Thyroid gland (tissue), 4 donors: ENCODE results near the gene FNDC10.

Experiments used
- CTCF ChIP-seq, 6 experiments: fragments of 200-600 bp in 3 of 6; fragments of 450-650 bp in 3 of 6; sonication (generic) in 3 of 6; IDR thresholded peaks; one replicate each; pipeline ENCODE4 v1.5.1; 2016 to 2019; ENCODE audit warnings: antibody characterized with exemption in 6 of 6, mild to moderate bottlenecking in 2 of 6, inconsistent platforms in 1 of 6, moderate library complexity in 1 of 6
- POLR2A ChIP-seq, 2 donors: fragments of 450-650 bp; IDR thresholded peaks; one replicate each; pipeline ENCODE4 v1.6.1; 2017; ENCODE audit warnings: antibody characterized with exemption in 2 of 2, mild to moderate bottlenecking in 2 of 2, moderate library complexity in 1 of 2

DNA sequence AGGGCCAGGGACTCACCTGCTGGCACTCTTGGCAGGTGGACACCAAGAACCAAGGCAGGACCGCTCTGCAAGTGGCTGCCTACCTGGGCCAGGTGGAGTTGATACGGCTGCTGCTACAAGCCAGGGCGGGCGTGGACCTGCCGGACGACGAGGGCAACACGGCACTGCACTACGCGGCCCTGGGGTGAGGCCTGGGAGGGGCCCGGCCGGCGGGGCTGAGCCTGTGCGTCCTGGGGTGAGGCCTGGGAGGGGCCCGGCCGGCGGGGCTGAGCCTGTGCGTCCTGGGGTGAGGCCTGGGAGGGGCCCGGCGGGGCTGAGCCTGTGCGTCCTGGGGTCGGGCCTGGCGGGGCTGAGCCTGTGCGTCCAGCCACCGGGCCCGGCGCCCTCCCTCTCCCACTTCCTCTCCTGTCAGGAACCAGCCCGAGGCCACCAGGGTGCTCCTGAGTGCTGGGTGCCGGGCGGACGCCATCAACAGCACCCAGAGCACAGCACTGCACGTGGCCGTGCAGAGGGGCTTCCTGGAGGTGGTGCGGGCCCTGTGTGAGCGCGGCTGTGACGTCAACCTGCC lies 27.4 kb upstream of the FNDC10 start:
- TF ChIP-seq CTCF (IDR thresholded peaks at IDR 0.05): no peak
- no peak for TF ChIP-seq POLR2A (IDR thresholded peaks at IDR 0.05)
